Adrenal gland (tissue), 5 donors: ENCODE measurements around the gene CTNND2.

Experiments used
- POLR2A ChIP-seq, 2 donors: fragments of 450-650 bp; IDR thresholded peaks; one replicate each; pipeline ENCODE4 v1.6.1; 2017; ENCODE audit warnings: antibody characterized with exemption in 2 of 2, mild to moderate bottlenecking in 2 of 2, moderate library complexity in 1 of 2
- TF ChIP-seq, protein P1 (sequence below), 6 experiments: fragments of 450-650 bp in 4 of 6; fragments of 200-600 bp in 2 of 6; sonication (generic) in 1 of 6; IDR thresholded peaks; 1 replicate in 5 of 6; 2 replicates in 1 of 6; pipeline versions ENCODE4 v1.5.1 to v1.8.0; 2016 to 2021; ENCODE audit warnings: antibody characterized with exemption in 6 of 6, mild to moderate bottlenecking in 2 of 6, moderate library complexity in 1 of 6
- donor health status: DM: no; HTN: no; CAD: no.

DNA sequence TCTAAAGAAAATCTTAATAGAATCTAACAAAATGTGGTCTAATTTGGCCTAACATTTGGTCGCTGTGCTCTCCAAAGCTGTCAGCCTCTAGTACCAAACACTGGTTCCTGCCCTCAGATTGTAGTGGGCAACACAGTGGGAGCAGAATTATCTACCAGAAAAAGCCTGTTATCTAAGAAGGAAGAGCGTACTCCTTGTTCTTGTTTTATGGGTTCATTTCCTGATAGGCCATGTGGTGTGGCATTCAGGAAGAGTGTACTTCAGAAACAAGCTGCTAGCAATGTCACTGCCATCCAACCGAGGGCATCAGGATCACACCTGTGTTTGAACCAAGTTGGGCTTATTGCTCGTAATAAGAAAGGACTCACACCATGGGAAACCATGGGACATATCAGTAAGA lies 655.3 kb downstream of the CTNND2 start:
- TF ChIP-seq, protein P1, sequence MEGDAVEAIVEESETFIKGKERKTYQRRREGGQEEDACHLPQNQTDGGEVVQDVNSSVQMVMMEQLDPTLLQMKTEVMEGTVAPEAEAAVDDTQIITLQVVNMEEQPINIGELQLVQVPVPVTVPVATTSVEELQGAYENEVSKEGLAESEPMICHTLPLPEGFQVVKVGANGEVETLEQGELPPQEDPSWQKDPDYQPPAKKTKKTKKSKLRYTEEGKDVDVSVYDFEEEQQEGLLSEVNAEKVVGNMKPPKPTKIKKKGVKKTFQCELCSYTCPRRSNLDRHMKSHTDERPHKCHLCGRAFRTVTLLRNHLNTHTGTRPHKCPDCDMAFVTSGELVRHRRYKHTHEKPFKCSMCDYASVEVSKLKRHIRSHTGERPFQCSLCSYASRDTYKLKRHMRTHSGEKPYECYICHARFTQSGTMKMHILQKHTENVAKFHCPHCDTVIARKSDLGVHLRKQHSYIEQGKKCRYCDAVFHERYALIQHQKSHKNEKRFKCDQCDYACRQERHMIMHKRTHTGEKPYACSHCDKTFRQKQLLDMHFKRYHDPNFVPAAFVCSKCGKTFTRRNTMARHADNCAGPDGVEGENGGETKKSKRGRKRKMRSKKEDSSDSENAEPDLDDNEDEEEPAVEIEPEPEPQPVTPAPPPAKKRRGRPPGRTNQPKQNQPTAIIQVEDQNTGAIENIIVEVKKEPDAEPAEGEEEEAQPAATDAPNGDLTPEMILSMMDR (IDR thresholded peaks at IDR 0.05): no peak
- TF ChIP-seq POLR2A (IDR thresholded peaks at IDR 0.05): no peak
